Hepatocyte (in vitro differentiated cells): ENCODE measurements around the gene TTC12. TPM values are rescaled to one million over a fixed set of nuclear protein-coding genes. Genes with fewer than 3 reads are reported as not detected.
A peak's percentile ranks its signal among the peaks of the same experiment; 100 is the strongest.

ENCODE experiments used
- DNase-seq: peaks from one replicate; pipeline ENCODE4 v3.0.0-alpha.2; 2016; ENCODE audit warnings: low spot score
- H2AFZ ChIP-seq: fragments of 200-600 bp; sonication (generic); 2 replicates; pipeline ENCODE4 v1.6.0; 2016; ENCODE audit warnings: antibody characterized with exemption, mild to moderate bottlenecking
- H3K27ac ChIP-seq: fragments of 200-600 bp; sonication (generic); 2 replicates; pipeline ENCODE4 v1.5.1; 2016; ENCODE audit warnings: mild to moderate bottlenecking
- H3K27me3 ChIP-seq: fragments of 200-600 bp; sonication (generic); 2 replicates; pipeline ENCODE4 v1.6.1; 2016
- H3K36me3 ChIP-seq: fragments of 200-600 bp; sonication (generic); replicated peaks from 2 replicates; pipeline ENCODE4 v1.5.1; 2016; ENCODE audit warnings: low read depth; ENCODE audit not compliant: insufficient read depth
- H3K4me1 ChIP-seq: fragments of 200-600 bp; sonication (generic); 2 replicates; pipeline ENCODE4 v1.5.1; 2016; ENCODE audit warnings: mild to moderate bottlenecking, moderate library complexity; ENCODE audit not compliant: insufficient read depth
- H3K4me2 ChIP-seq: fragments of 200-600 bp; sonication (generic); 2 replicates; pipeline ENCODE4 v1.6.0; 2016
- H3K4me3 ChIP-seq: fragments of 200-600 bp; sonication (generic); 2 replicates; pipeline ENCODE4 v1.5.1; 2016; ENCODE audit warnings: mild to moderate bottlenecking
- H3K79me2 ChIP-seq: fragments of 200-600 bp; sonication (generic); 2 replicates; pipeline ENCODE4 v1.6.0; 2017; ENCODE audit warnings: mild to moderate bottlenecking
- H3K9me2 ChIP-seq: fragments of 200-600 bp; sonication (generic); replicated peaks from 2 replicates; pipeline ENCODE4 v1.6.0; 2017; ENCODE audit warnings: mild to moderate bottlenecking; ENCODE audit not compliant: insufficient read depth
- H3K9me3 ChIP-seq: fragments of 200-600 bp; sonication (generic); 2 replicates; pipeline ENCODE4 v1.5.1; 2016; ENCODE audit warnings: low read depth, mild to moderate bottlenecking
- H4K20me1 ChIP-seq: fragments of 200-600 bp; sonication (generic); 2 replicates; pipeline ENCODE4 v1.6.0; 2016; ENCODE audit warnings: mild to moderate bottlenecking; ENCODE audit not compliant: insufficient read depth, poor library complexity, severe bottlenecking
- EZH2 ChIP-seq: fragments of 200-600 bp; sonication (generic); IDR thresholded peaks from 2 replicates; pipeline ENCODE4 v1.6.1; 2016; ENCODE audit warnings: antibody characterized with exemption, mild to moderate bottlenecking, borderline replicate concordance
- EZH2phosphoT487 ChIP-seq: fragments of 200-600 bp; sonication (generic); IDR thresholded peaks from one replicate; pipeline ENCODE4 v1.6.1; 2018; ENCODE audit warnings: antibody characterized with exemption, mild to moderate bottlenecking, low read depth, moderate library complexity; ENCODE audit not compliant: unreplicated experiment, severe bottlenecking
- WGBS: methylation state at CpG from one replicate; pipeline ENCODE4 v1.1.6; 2016; ENCODE audit warnings: low lambda C conversion rate; ENCODE audit errors: missing lambda C conversion rate; 5-methylcytosine and 5-hydroxymethylcytosine counted together
- polyA plus RNA-seq: library from polyadenylated mRNA; unstranded; fragments of >200 nt; fragmentation: Nextera tagmentation; extraction: Ambion mirVana; gene quantifications from 2 replicates; pipeline ENCODE4 v1.2.1, GENCODE V29; 2016
- total RNA-seq: library from RNA; depleted of rRNA; stranded (reverse); fragments of >200 nt; gene quantifications from 2 replicates; pipeline ENCODE4 v1.2.3, GENCODE V29; 2014
- TF ChIP-seq, protein P1 (sequence below): fragments of 200-600 bp; sonication (generic); IDR thresholded peaks from 2 replicates; pipeline ENCODE4 v1.5.1; 2016; ENCODE audit warnings: antibody characterized with exemption, mild to moderate bottlenecking; ENCODE audit not compliant: poor library complexity

The TTC12 gene
- total and polyA plus RNA-seq, 2 experiments from 2014 or later, result 9.2 to 12.4 TPM

DNA sequence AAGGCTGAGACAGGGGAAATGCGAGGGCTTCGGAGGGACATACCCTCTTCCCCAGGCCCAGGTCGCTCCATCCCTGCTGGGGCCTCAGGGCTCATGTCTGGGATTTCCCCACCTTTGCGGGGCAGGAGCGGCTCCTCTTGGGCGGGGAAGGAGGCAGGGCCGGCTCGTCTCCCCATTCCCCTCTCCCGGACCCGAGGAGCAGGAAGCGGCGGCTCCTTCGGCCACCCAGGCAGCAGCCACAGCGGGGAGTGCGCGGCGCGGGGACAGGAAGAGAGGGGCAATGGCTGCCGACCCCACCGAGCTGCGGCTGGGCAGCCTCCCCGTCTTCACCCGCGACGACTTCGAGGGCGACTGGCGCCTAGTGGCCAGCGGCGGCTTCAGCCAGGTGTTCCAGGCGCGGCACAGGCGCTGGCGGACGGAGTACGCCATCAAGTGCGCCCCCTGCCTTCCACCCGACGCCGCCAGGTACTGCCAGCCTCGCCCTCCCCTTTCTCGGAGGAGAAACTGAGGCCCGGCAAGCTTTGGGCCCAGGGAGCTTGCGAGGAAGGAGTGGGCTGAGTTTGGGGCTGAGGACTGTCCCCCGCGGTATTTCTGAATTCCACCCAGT lies 73.3 kb downstream of the TTC12 start, which contains the start of gene ANKK1:
Gene ANKK1, plus strand, starts transcription at position 175 of the 607 bp plus-strand sequence. Its CDS starts 106 bp downstream, at position 281.
- TF ChIP-seq, protein P1, sequence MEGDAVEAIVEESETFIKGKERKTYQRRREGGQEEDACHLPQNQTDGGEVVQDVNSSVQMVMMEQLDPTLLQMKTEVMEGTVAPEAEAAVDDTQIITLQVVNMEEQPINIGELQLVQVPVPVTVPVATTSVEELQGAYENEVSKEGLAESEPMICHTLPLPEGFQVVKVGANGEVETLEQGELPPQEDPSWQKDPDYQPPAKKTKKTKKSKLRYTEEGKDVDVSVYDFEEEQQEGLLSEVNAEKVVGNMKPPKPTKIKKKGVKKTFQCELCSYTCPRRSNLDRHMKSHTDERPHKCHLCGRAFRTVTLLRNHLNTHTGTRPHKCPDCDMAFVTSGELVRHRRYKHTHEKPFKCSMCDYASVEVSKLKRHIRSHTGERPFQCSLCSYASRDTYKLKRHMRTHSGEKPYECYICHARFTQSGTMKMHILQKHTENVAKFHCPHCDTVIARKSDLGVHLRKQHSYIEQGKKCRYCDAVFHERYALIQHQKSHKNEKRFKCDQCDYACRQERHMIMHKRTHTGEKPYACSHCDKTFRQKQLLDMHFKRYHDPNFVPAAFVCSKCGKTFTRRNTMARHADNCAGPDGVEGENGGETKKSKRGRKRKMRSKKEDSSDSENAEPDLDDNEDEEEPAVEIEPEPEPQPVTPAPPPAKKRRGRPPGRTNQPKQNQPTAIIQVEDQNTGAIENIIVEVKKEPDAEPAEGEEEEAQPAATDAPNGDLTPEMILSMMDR, result peak; percentile 50
- no peak for TF ChIP-seq EZH2phosphoT487
- Histone ChIP-seq H3K9me2 (no peaks in the 10 kb centered on the region), H3K79me2 (no peaks in the 10 kb centered on the region), H3K27ac (no peak within 1 kb of the TSS), H3K27me3 (peaks cover 5% of the 10 kb centered on the region), H3K4me3 (no peak within 1 kb of the TSS), H3K36me3 (no peaks in the 10 kb centered on the region), H3K9me3 (no peaks in the 10 kb centered on the region), H4K20me1 (no peaks in the 10 kb centered on the region), H3K4me1 (peaks cover 11% of the 10 kb centered on the region), H3K4me2 (peak within 1 kb of the TSS; percentile 81), H2AFZ (peak within 1 kb of the TSS; percentile 77)
- DNase-seq, result peak; percentile 66
- WGBS, result 17% methylated on average over 25 of the region's 46 CpGs

DNA sequence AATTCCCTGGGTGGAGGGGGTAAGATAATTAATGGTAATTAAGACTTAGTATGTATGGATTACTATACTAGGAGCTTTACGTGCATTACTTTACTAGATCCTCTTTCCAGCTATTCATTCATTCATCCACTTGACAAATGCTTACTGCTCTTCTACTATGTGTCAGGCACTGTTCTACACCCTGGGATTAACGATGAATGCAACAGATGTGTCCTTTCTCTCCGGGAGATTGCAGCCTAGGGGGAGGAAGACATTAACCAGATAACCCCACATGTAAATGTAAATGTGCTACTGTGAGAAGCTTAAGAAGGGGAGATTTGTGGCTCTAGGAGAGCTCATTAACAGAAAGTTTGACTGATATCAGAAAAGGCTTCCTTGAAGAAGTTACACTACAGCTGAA lies 74.9 kb downstream of the TTC12 start:
- Histone ChIP-seq H3K36me3 (no peaks in the 10 kb centered on the region), H3K9me3 (no peaks in the 10 kb centered on the region), H2AFZ (no peak overlapping the region), H3K27me3 (peaks cover 5% of the 10 kb centered on the region), H3K27ac (no peak overlapping the region), H3K79me2 (no peaks in the 10 kb centered on the region), H3K4me3 (no peak overlapping the region), H3K9me2 (no peaks in the 10 kb centered on the region), H4K20me1 (no peaks in the 10 kb centered on the region), H3K4me2 (no peak overlapping the region), H3K4me1 (peaks cover 11% of the 10 kb centered on the region)
- no peak for DNase-seq
- 34% methylated on average over 3 of the region's 3 CpGs for WGBS
- TF ChIP-seq EZH2, result no peak
- TF ChIP-seq EZH2phosphoT487, result no peak
- TF ChIP-seq, protein P1, result no peak

DNA sequence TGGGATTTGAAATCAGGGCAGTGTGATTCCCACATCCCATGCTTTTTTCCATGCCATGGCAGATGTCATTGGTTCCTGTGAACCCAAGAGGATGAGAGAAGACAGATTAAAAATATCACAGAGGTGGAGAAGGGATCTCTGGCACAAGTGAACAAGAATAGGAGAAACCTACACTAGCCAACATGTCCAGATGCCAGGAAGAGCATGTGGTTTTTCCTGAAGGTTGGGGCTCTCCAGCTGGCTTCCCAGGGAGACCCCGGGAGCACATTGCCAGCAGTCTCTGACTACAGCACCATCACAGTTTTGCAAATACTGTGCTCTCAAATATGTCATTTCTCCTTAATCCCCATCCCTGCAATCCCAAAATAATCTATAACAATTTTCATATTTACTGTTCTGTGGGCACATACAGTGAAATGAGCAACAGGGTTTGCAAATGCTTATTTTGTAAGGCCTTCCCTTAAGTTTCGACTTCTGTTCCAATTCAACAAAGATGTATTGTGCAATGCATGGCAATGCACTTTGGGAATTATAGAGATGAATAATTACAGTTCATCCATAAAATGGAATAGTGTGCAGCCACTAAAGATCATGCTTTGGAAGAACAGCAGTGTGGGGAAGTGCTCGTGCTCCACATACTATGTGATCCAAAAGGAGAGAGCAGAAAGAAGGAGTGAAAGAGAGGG lies 78.0 kb downstream of the TTC12 start:
- WGBS, result 92% methylated on average over 3 of the region's 3 CpGs
- no peaks in the 10 kb centered on the region for H4K20me1 ChIP-seq

More for the DNA sequence above, 78.0 kb downstream of the TTC12 start:
- TF ChIP-seq EZH2phosphoT487 (no peak), EZH2 (no peak)
- TF ChIP-seq, protein P1, result no peak
- no peak for DNase-seq
- Histone ChIP-seq H3K27me3 (peaks cover 5% of the 10 kb centered on the region), H3K4me3 (no peak overlapping the region), H3K79me2 (no peaks in the 10 kb centered on the region), H3K9me3 (no peaks in the 10 kb centered on the region), H3K27ac (no peak overlapping the region), H3K36me3 (no peaks in the 10 kb centered on the region), H3K4me2 (no peak overlapping the region), H2AFZ (no peak overlapping the region), H3K9me2 (no peaks in the 10 kb centered on the region), H3K4me1 (peaks cover 6% of the 10 kb centered on the region)
